Measurements from ENCODE around the gene MTTP. TPM values are rescaled to one million over a fixed set of nuclear protein-coding genes. Genes with fewer than 3 reads are reported as not detected.

MTTP gene
- total RNA-seq, 1 donor from 2014 or later: not detected

DNA sequence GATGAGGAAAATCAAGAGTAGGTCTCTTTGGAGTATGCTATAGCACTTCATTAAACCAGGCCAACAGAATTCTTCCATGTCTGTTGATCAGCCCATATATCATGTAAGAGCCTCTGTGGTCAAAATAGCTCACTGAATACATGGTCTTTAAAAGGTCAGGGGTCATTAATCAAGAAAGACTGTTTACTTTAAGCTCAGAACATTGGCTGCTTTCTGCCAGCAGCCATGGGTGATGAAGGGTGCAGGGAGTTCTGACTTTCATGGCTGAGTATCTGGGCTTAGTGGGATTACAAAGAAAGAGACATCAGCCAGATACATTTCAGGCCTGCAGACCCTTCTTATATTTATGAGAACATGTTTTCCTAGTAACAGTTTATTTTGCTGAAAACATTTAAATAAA is 90.1 kb downstream of the MTTP start:
- no peak for DNase-seq (ENCODE audit: extremely low spot score in 2 of 2)
- no peaks in the 10 kb centered on the region for H3K4me1 ChIP-seq
- TF ChIP-seq POLR2A (IDR thresholded peaks at IDR 0.05) (no peak), POLR2AphosphoS5 (IDR thresholded peaks at IDR 0.05; ENCODE audit: insufficient read depth in 1 of 2, low read depth in 1 of 2) (no peak), CTCF (IDR thresholded peaks at IDR 0.05) (no peak)
- no peak overlapping the region for H3K4me3 ChIP-seq
- H3K9me3 ChIP-seq: no peaks in the 10 kb centered on the region
- H3K27me3 ChIP-seq: no peaks in the 10 kb centered on the region
- no peaks in the 10 kb centered on the region for H3K36me3 ChIP-seq
- intact Hi-C loops (cut with DNase I): no loop called here
- H3K27ac ChIP-seq: no peak overlapping the region

DNA sequence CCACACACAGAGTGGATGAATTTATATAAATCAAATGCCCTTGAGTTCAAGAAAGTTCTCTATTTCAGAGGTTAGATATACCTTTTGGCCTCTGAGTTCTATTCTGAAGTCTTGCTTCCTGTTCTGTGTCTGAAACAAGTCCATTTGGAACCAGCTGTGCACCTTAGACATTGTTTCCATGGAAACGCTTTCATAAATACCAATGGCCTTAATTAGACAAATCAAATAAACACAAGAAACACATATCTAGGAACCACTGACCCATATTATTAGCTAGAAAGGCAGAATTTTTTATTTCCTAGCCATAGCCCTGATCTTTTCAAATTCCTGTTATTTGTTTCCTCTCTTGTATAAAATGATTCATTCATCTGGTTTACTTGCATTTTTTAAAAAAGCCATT is 91.4 kb downstream of the MTTP start:
- intact Hi-C loops (cut with DNase I): no loop called here
- Histone ChIP-seq H3K9me3 (no peaks in the 10 kb centered on the region), H3K4me3 (no peak overlapping the region), H3K27ac (no peak overlapping the region), H3K4me1 (no peaks in the 10 kb centered on the region), H3K36me3 (no peaks in the 10 kb centered on the region), H3K27me3 (no peaks in the 10 kb centered on the region)
- no peak for TF ChIP-seq POLR2AphosphoS5 (IDR thresholded peaks at IDR 0.05; ENCODE audit: insufficient read depth in 1 of 2, low read depth in 1 of 2)
- TF ChIP-seq CTCF (IDR thresholded peaks at IDR 0.05): no peak
- TF ChIP-seq POLR2A (IDR thresholded peaks at IDR 0.05): no peak
- DNase-seq (ENCODE audit: extremely low spot score in 2 of 2): no peak

GRCh38 chr4:99668472-99668871 is 93.8 kb downstream of the MTTP start:
- no peak for DNase-seq (ENCODE audit: extremely low spot score in 2 of 2)
- intact Hi-C loops (cut with DNase I): no loop called here
- TF ChIP-seq POLR2A (IDR thresholded peaks at IDR 0.05): no peak
- TF ChIP-seq CTCF (IDR thresholded peaks at IDR 0.05): no peak
- TF ChIP-seq POLR2AphosphoS5 (IDR thresholded peaks at IDR 0.05; ENCODE audit: insufficient read depth in 1 of 2, low read depth in 1 of 2): no peak
- H3K4me1 ChIP-seq: no peaks in the 10 kb centered on the region
- H3K4me3 ChIP-seq: no peak overlapping the region
- H3K27me3 ChIP-seq: no peaks in the 10 kb centered on the region
- H3K36me3 ChIP-seq: no peaks in the 10 kb centered on the region
- no peak overlapping the region for H3K27ac ChIP-seq
- no peaks in the 10 kb centered on the region for H3K9me3 ChIP-seq

GRCh38 chr4:99669084-99669483 is 94.5 kb downstream of the MTTP start:
- Histone ChIP-seq H3K4me1 (no peaks in the 10 kb centered on the region), H3K27ac (no peak overlapping the region), H3K36me3 (no peaks in the 10 kb centered on the region), H3K27me3 (no peaks in the 10 kb centered on the region), H3K4me3 (no peak overlapping the region), H3K9me3 (no peaks in the 10 kb centered on the region)
- intact Hi-C loops (cut with DNase I): no loop called here
- no peak for DNase-seq (ENCODE audit: extremely low spot score in 2 of 2)
- TF ChIP-seq CTCF (IDR thresholded peaks at IDR 0.05): no peak
- no peak for TF ChIP-seq POLR2A (IDR thresholded peaks at IDR 0.05)
- TF ChIP-seq POLR2AphosphoS5 (IDR thresholded peaks at IDR 0.05; ENCODE audit: insufficient read depth in 1 of 2, low read depth in 1 of 2): no peak

DNA sequence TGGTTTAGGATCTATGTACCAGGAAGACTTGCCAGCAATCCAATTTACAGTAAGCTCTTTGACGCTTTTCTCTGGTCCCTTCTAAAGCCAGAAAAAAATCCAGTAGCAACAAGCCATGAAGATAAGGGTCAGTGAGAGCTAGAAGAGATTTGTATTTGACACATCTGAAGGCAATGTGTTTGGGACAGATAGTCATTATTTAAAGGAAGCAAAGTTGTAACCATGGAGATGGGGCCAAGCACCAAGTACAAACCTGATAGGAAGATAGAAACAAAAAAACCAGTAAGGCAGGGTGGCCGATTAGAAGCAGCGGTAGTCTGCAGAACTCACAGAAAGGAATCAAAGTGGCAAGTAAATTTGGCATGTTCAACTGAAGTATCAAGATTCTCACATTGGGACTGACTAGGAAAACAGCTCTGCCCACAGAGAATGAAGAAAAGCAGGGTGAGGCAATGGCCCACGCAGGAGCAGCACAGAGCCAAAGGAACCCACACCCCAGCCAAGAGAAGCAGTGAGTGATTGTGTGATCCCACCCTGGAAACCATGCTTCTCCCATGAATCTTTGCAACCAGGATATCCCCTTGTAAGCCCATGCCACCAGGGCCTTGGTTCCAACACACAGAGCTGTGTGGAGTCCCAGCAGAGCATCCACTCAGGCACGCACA is 95.9 kb downstream of the MTTP start:
- intact Hi-C loops (cut with DNase I): no loop called here
- Histone ChIP-seq H3K27ac (no peak overlapping the region), H3K9me3 (no peaks in the 10 kb centered on the region), H3K4me1 (no peaks in the 10 kb centered on the region), H3K27me3 (no peaks in the 10 kb centered on the region), H3K4me3 (no peak overlapping the region), H3K36me3 (no peaks in the 10 kb centered on the region)
- TF ChIP-seq CTCF (IDR thresholded peaks at IDR 0.05) (no peak), POLR2A (IDR thresholded peaks at IDR 0.05) (no peak)
- no peak for DNase-seq (ENCODE audit: extremely low spot score in 2 of 2)
